BE2C (cell line): ENCODE results near the gene ZDHHC17.

ENCODE experiments used
- DNase-seq: peaks from one replicate; pipeline ENCODE4 v3.0.0-alpha.2; 2020
- H3K27me3 ChIP-seq: fragments of 250-450 bp; sonication (Bioruptor Pico); 2 replicates; pipeline ENCODE4 v1.5.1; 2020; ENCODE audit warnings: mild to moderate bottlenecking
- H3K36me3 ChIP-seq: fragments of 250-450 bp; sonication (Bioruptor Pico); 2 replicates; pipeline ENCODE4 v1.5.1; 2020; ENCODE audit warnings: mild to moderate bottlenecking
- H3K4me1 ChIP-seq: fragments of 250-450 bp; sonication (Bioruptor Pico); 2 replicates; pipeline ENCODE4 v1.5.1; 2020
- H3K4me3 ChIP-seq: 2 replicates; pipeline ENCODE4 v1.5.1; 2011; ENCODE audit warnings: low read depth, low read length
- H3K9me3 ChIP-seq: fragments of 250-450 bp; sonication (Bioruptor Pico); 2 replicates; pipeline ENCODE4 v1.5.1; 2020
- TF ChIP-seq, protein P1 (sequence below): IDR thresholded peaks from 2 replicates; pipeline ENCODE4 v1.5.1; 2012; ENCODE audit warnings: mild to moderate bottlenecking, low read depth, low read length

ZDHHC17 gene

DNA sequence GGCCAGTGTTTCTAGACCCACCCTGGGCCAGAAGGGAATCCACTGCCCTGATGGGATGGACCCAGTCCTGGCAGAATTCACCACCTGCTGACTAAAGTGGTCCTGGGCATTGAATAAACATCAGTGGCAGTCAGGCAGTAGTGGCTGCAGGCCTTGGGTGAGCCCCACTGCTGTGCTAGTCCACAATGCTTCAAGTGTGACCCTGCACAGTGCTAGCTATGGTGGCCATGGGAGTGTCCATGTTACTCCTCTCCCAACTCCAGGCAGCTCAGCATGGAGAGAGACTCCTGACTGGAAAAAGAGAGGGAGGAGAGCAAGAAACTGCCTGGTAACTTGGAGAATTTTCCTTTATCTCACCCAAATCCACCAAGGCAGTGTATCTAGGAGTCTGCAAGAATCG is 132.4 kb downstream of the ZDHHC17 start:
- no peak overlapping the region for H3K4me3 ChIP-seq
- no peaks in the 10 kb centered on the region for H3K36me3 ChIP-seq
- TF ChIP-seq, protein P1, sequence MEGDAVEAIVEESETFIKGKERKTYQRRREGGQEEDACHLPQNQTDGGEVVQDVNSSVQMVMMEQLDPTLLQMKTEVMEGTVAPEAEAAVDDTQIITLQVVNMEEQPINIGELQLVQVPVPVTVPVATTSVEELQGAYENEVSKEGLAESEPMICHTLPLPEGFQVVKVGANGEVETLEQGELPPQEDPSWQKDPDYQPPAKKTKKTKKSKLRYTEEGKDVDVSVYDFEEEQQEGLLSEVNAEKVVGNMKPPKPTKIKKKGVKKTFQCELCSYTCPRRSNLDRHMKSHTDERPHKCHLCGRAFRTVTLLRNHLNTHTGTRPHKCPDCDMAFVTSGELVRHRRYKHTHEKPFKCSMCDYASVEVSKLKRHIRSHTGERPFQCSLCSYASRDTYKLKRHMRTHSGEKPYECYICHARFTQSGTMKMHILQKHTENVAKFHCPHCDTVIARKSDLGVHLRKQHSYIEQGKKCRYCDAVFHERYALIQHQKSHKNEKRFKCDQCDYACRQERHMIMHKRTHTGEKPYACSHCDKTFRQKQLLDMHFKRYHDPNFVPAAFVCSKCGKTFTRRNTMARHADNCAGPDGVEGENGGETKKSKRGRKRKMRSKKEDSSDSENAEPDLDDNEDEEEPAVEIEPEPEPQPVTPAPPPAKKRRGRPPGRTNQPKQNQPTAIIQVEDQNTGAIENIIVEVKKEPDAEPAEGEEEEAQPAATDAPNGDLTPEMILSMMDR: no peak
- H3K27me3 ChIP-seq: no peaks in the 10 kb centered on the region
- DNase-seq: no peak
- no peaks in the 10 kb centered on the region for H3K9me3 ChIP-seq
- no peaks in the 10 kb centered on the region for H3K4me1 ChIP-seq

DNA sequence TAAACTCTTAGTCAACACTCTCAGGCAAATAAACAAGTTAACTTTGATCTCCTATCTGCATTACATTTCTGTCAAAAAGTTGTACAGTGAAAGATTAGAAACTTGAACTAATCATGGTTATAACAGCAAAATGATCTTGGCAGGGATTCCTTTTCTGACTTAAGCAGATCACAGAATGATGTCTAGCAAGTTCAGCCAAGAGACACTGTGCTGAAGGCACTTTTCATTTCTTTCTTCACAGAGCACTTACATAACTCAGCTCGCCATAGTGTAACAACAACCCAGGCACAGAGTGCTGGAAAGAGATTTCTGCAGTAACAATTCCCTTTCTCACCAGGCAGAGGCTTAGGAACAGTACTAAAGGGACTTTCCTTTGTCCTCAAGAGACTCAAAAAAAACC is 134.5 kb downstream of the ZDHHC17 start:
- H3K36me3 ChIP-seq: no peaks in the 10 kb centered on the region

DNA sequence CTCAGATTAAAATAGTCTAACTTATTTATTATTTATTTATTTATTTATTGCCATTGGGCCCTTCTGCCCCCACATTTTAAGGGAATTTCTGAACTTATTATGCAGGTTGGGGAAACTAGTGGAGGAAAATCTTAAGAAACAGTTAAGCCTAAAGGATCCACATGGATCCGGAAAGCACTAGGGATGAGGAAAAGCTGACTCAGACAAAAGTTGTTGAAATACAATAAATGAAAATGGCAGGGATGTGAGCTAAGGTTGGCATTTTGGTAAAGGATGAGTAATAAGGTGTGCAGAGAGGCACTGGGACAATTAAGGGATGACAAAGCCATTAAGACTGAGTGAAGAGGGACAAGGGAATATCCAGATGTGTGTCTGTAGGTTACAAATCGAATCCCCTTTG is 135.6 kb downstream of the ZDHHC17 start:
- DNase-seq: no peak
- no peaks in the 10 kb centered on the region for H3K36me3 ChIP-seq

More for the DNA sequence above, 134.5 kb downstream of the ZDHHC17 start:
- Histone ChIP-seq H3K27me3 (no peaks in the 10 kb centered on the region), H3K9me3 (no peaks in the 10 kb centered on the region), H3K4me3 (no peak overlapping the region), H3K4me1 (no peaks in the 10 kb centered on the region)
- TF ChIP-seq, protein P1: no peak
- DNase-seq: no peak

DNA sequence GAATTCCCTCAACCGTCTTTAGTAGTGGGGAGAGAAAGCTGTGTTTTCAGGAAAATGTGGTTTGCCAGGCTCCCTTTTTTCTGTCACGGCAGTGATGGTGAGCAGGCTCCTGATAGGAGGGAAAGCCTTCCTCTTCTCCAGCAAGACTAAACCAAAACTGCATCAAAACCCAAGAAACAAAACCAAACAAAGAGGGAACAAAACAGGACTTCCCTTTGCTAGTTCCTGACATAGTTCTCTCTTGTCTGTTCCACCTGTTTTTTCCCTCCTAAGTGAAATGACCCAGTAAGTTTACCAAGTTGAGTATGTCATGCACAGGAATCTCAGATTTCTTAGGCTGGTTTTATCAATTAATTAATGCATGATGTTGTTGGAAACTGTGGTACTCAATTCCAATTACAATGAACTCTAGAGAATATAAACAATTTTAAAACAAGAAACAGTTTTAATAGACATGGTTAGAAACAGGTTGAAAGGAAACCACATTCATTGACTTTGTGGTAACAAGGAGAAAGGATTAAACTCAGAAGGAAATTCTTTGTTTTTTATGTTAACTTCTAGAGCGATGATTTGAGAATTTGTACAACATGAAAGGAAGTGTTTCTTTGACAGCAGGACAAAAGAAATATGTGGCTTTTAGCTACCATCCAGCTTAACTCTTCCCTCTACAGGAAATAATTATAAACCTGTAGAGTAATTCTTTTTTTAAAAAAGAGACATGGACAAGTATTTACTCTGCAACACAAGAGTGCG is 137.9 kb downstream of the ZDHHC17 start:
- DNase-seq: no peak
- TF ChIP-seq, protein P1: no peak
- Histone ChIP-seq H3K36me3 (no peaks in the 10 kb centered on the region), H3K27me3 (no peaks in the 10 kb centered on the region), H3K4me1 (no peaks in the 10 kb centered on the region), H3K4me3 (no peak overlapping the region), H3K9me3 (no peaks in the 10 kb centered on the region)

More for the DNA sequence above, 135.6 kb downstream of the ZDHHC17 start:
- TF ChIP-seq, protein P1: no peak
- no peaks in the 10 kb centered on the region for H3K4me1 ChIP-seq
- no peaks in the 10 kb centered on the region for H3K27me3 ChIP-seq
- no peak overlapping the region for H3K4me3 ChIP-seq
- H3K9me3 ChIP-seq: no peaks in the 10 kb centered on the region
